IMR-90 (cell line): ENCODE results near the gene HSP90B1. TPM values are rescaled to one million over a fixed set of nuclear protein-coding genes. Genes with fewer than 3 reads are reported as not detected.
A peak's percentile ranks its signal among the peaks of the same experiment; 100 is the strongest.

Experiments used
- ATAC-seq: fragments of 200-7000 bp; cut with Tn5 transposase; 2 replicates; pipeline ENCODE4 v1.9.1; 2020; ENCODE audit warnings: low read depth, mild to moderate bottlenecking, moderate library complexity
- BruUV-seq: library from RNA; stranded (reverse); fragments of 400-500 nt; replicated peaks from 2 replicates; lab custom pipeline; 2021; lab: Mats Ljungman, UMichigan
- CTCF ChIA-PET: fragments of 300-600 bp; formaldehyde crosslinking; extraction: SDS; loops from one replicate; lab custom pipeline; 2021; ENCODE audit warnings: antibody characterized with exemption; lab: Yijun Ruan, JAX
- POLR2A ChIA-PET: fragments of 300-600 bp; sonication (Branson Sonifier 250); formaldehyde crosslinking; loops from one replicate; lab custom pipeline; 2022; ENCODE audit warnings: antibody characterized with exemption; ENCODE audit not compliant: unreplicated experiment; lab: Charles Lee
- DNase-seq: peaks from one replicate; pipeline ENCODE4 v3.0.0; 2013
- H2AFZ ChIP-seq: replicated peaks from 2 replicates; pipeline ENCODE3; 2013; ENCODE audit warnings: low read length, mild to moderate bottlenecking; ENCODE audit not compliant: poor library complexity
- H2AK5ac ChIP-seq: 2 replicates; pipeline ENCODE4 v1.6.1; 2013; ENCODE audit warnings: low read depth, low read length, inconsistent platforms
- H2AK9ac ChIP-seq: replicated peaks from 2 replicates; pipeline ENCODE3; 2013; ENCODE audit warnings: mild to moderate bottlenecking, low read depth, low read length, moderate library complexity; ENCODE audit not compliant: poor library complexity
- H2BK120ac ChIP-seq: 2 replicates; pipeline ENCODE4 v1.6.1; 2013; ENCODE audit warnings: low read depth, low read length, inconsistent platforms
- H2BK15ac ChIP-seq: 3 replicates; pipeline ENCODE4 v1.6.1; 2013; ENCODE audit warnings: low read depth, low read length, inconsistent platforms
- H2BK20ac ChIP-seq: 2 replicates; pipeline ENCODE4 v1.6.1; 2013; ENCODE audit warnings: low read depth, mild to moderate bottlenecking, inconsistent platforms, low read length, moderate library complexity
- H2BK5ac ChIP-seq: 2 replicates; pipeline ENCODE4 v1.6.1; 2013; ENCODE audit warnings: mild to moderate bottlenecking, low read depth, low read length, inconsistent platforms; ENCODE audit not compliant: poor library complexity, severe bottlenecking
- H3K14ac ChIP-seq: replicated peaks from 2 replicates; pipeline ENCODE4 v1.6.1; 2013; ENCODE audit warnings: low read depth, low read length, inconsistent platforms
- H3K18ac ChIP-seq: 2 replicates; pipeline ENCODE4 v1.6.1; 2013; ENCODE audit warnings: low read depth, low read length, control low read depth
- H3K23ac ChIP-seq: 2 replicates; pipeline ENCODE4 v1.6.1; 2013; ENCODE audit warnings: low read depth, low read length, inconsistent platforms
- H3K27ac ChIP-seq: 2 replicates; pipeline ENCODE4 v1.5.1; 2013; ENCODE audit warnings: mild to moderate bottlenecking, control low read depth, low read length; ENCODE audit not compliant: insufficient read depth
- H3K27me3 ChIP-seq: 2 replicates; pipeline ENCODE4 v1.6.1; 2013; ENCODE audit warnings: low read length; ENCODE audit not compliant: control insufficient read depth, insufficient read depth
- H3K36me3 ChIP-seq: 2 replicates; pipeline ENCODE4 v1.6.1; 2013; ENCODE audit warnings: low read length, mixed read lengths; ENCODE audit not compliant: control insufficient read depth, insufficient read depth
- H3K4ac ChIP-seq: 2 replicates; pipeline ENCODE4 v1.6.1; 2013; ENCODE audit warnings: low read depth, low read length, inconsistent platforms
- H3K4me1 ChIP-seq: 2 replicates; pipeline ENCODE4 v1.6.1; 2013; ENCODE audit warnings: low read length, mixed read lengths; ENCODE audit not compliant: control insufficient read depth, insufficient read depth
- H3K4me2 ChIP-seq: 2 replicates; pipeline ENCODE4 v1.6.1; 2013; ENCODE audit warnings: low read depth, mild to moderate bottlenecking, control low read depth, low read length, moderate library complexity
- H3K4me3 ChIP-seq: 2 replicates; pipeline ENCODE4 v1.5.1; 2013; ENCODE audit warnings: low read depth, mild to moderate bottlenecking, control low read depth, low read length, moderate library complexity; ENCODE audit not compliant: insufficient read depth
- H3K56ac ChIP-seq: 2 replicates; pipeline ENCODE4 v1.6.1; 2013; ENCODE audit warnings: low read length, inconsistent platforms; ENCODE audit not compliant: insufficient read depth; ENCODE audit errors: extremely low read depth
- H3K79me1 ChIP-seq, 2 experiments: 2 replicates each; pipeline ENCODE4 v1.6.1; 2013; ENCODE audit warnings: low read length in 2 of 2, inconsistent platforms in 1 of 2, low read depth in 1 of 2
- H3K9ac ChIP-seq: 2 replicates; pipeline ENCODE4 v1.6.1; 2013; ENCODE audit warnings: low read depth, low read length, control low read depth
- H3K9me1 ChIP-seq: 2 replicates; pipeline ENCODE4 v1.6.1; 2013; ENCODE audit warnings: low read length, inconsistent platforms; ENCODE audit not compliant: insufficient read depth
- H3K9me3 ChIP-seq: 2 replicates; pipeline ENCODE4 v1.6.1; 2013; ENCODE audit warnings: low read length; ENCODE audit not compliant: control insufficient read depth, insufficient read depth
- H4K20me1 ChIP-seq: 2 replicates; pipeline ENCODE4 v1.6.1; 2013; ENCODE audit warnings: low read length, inconsistent platforms; ENCODE audit not compliant: insufficient read depth
- H4K5ac ChIP-seq: 2 replicates; pipeline ENCODE4 v1.6.1; 2013; ENCODE audit warnings: mild to moderate bottlenecking, low read depth, low read length, control low read depth
- H4K8ac ChIP-seq, 2 experiments: 2 replicates each; pipeline ENCODE4 v1.6.1; 2013; ENCODE audit warnings: low read depth in 2 of 2, low read length in 2 of 2, control low read depth in 1 of 2, inconsistent platforms in 1 of 2
- H4K91ac ChIP-seq: 2 replicates; pipeline ENCODE4 v1.6.1; 2013; ENCODE audit warnings: low read depth, low read length, inconsistent platforms; ENCODE audit not compliant: insufficient read depth
- MXI1 ChIP-seq: IDR thresholded peaks from 2 replicates; pipeline ENCODE4 v1.6.1; 2012; ENCODE audit warnings: low read depth, mild to moderate bottlenecking, low read length, moderate library complexity, borderline replicate concordance
- NFE2L2 ChIP-seq: fragments of 150-350 bp; IDR thresholded peaks from 2 replicates; pipeline ENCODE4 v1.6.1; 2016; ENCODE audit warnings: low read depth, mild to moderate bottlenecking, low read length
- WGBS, 2 experiments: methylation state at CpG; one replicate each; pipeline versions ENCODE4 v1.1.5 to v1.1.7; 2013; ENCODE audit warnings: missing lambda C conversion rate in 2 of 2; ENCODE audit not compliant: insufficient read length in 1 of 2; ENCODE audit errors: extremely low coverage in 2 of 2; 5-methylcytosine and 5-hydroxymethylcytosine counted together
- dilution Hi-C: fragments of 300-500 bp; cut with HindIII; formaldehyde crosslinking; loops from one replicate; pipeline ENCODE4 v1.14.3; 2018; ENCODE audit warnings: low sequenced_read_pairs; ENCODE audit not compliant: unreplicated experiment
- in situ Hi-C: fragments of 300-500 bp; cut with MboI; formaldehyde crosslinking; loops from 3 replicates; pipeline ENCODE4 v1.14.3; 2019; ENCODE audit warnings: low sequenced_read_pairs, inconsistent platforms, mixed read lengths
- intact Hi-C: fragments of 100-400 bp; cut with micrococcal nuclease; formaldehyde crosslinking; loops from 2 replicates; pipeline ENCODE4 v1.10.0; 2022
- polyA plus RNA-seq, 3 experiments: library from polyadenylated mRNA; depleted of rRNA; stranded (reverse); fragments of >200 nt; gene quantifications; 2 replicates each; pipeline ENCODE4 v1.2.3, GENCODE V29; 2012; ENCODE audit warnings: low replicate concordance in 1 of 3
- total RNA-seq: library from RNA; depleted of rRNA; stranded (reverse); fragments of >200 nt; gene quantifications from 2 replicates; pipeline ENCODE4 v1.2.3, GENCODE V29; 2012

The HSP90B1 gene
- total and polyA plus RNA-seq, 2 of the 4 experiments (the other 2 are of a cell fraction): 398 to 765 TPM

- DNase-seq (no peak), ATAC-seq (no peak)
- H3K4me3 ChIP-seq: peak overlapping the region; percentile 51
- peaks cover 7% of the 10 kb centered on the region for H3K36me3 ChIP-seq
- H3K18ac ChIP-seq: no peak overlapping the region
- intact Hi-C loops (loop anchor here (2.0 kb wide), 2 partner anchors 21 to 159 kb away; no protein-coding TSS in a partner anchor), in situ Hi-C loops (loop anchor here (10.0 kb wide), 1 partner anchor 155 kb away; no protein-coding TSS in a partner anchor), dilution Hi-C loops (no loop called here)
- BruUV-seq: no TSS peak
- H4K20me1 ChIP-seq: peaks cover 29% of the 10 kb centered on the region
- H3K14ac ChIP-seq: no peak overlapping the region
- peak overlapping the region; percentile 61 for H3K4me2 ChIP-seq
- peaks cover 5% of the 10 kb centered on the region for H3K4me1 ChIP-seq
- H2AK5ac ChIP-seq: no peak overlapping the region
- TF ChIP-seq MXI1: 0 out of 2 replicates have a peak, but pooled peaks have one; percentile 52
- TF ChIP-seq NFE2L2: no peak
- H3K9me1 ChIP-seq: peaks cover 3% of the 10 kb centered on the region; the same call in 1 of the 2 replicates
- peak overlapping the region; percentile 92 for H3K27ac ChIP-seq
- H3K27me3 ChIP-seq: no peaks in the 10 kb centered on the region
- no peak overlapping the region for H3K56ac ChIP-seq
- no peak overlapping the region for H2BK20ac ChIP-seq
- no CpG with 5 or more reads among the region's 18 CpGs for WGBS, 2 experiments
- ChIA-PET POLR2A (interaction anchor here (0.6 to 0.7 kb wide), 3 partner anchors 35 to 166 kb away, joined by 3 read pairs; no protein-coding TSS in a partner anchor), CTCF (interaction anchor here (1.0 to 1.2 kb wide), 2 partner anchors 35 to 73 kb away, joined by 3 to 4 read pairs; no protein-coding TSS in a partner anchor)
- no peak overlapping the region for H3K23ac ChIP-seq
- no peaks in the 10 kb centered on the region for H3K9me3 ChIP-seq
- peak overlapping the region; percentile 17; the same call in 1 of the 2 replicates for H2BK120ac ChIP-seq
- peak overlapping the region; percentile 97 for H2AK9ac ChIP-seq
- peaks cover 10 to 29% of the 10 kb centered on the region in 2 experiments for H3K79me1 ChIP-seq
- no peak overlapping the region for H2BK15ac ChIP-seq
- H4K5ac ChIP-seq: no peak overlapping the region
- H3K9ac ChIP-seq: peak overlapping the region; percentile 94; the same call in 1 of the 2 replicates
- peak overlapping the region; percentile 93 for H2AFZ ChIP-seq
- H4K91ac ChIP-seq: peak overlapping the region; percentile 61; the same call in 1 of the 2 replicates
- peak overlapping the region; percentile 37 for H2BK5ac ChIP-seq
- H4K8ac ChIP-seq: peak overlapping the region; percentile 76 to 89; a peak in 2 of 4 replicates
- peak overlapping the region; percentile 51; the same call in 1 of the 2 replicates for H3K4ac ChIP-seq
Measured at GRCh38 chr12:103929784-103930033, 501 bp upstream of the HSP90B1 start.
